Activated naive CD4-positive, alpha-beta T cell (primary cell): Measurements from ENCODE around the gene CNNM1.

Source experiments
- DNase-seq, 4 experiments: peaks; one replicate each; lab custom pipeline; 2025; lab: John Stamatoyannopoulos, UW

CNNM1 gene

GRCh38 chr10:99421233-99421739 is 92.1 kb downstream of the CNNM1 start:
- DNase-seq = no peak

DNA sequence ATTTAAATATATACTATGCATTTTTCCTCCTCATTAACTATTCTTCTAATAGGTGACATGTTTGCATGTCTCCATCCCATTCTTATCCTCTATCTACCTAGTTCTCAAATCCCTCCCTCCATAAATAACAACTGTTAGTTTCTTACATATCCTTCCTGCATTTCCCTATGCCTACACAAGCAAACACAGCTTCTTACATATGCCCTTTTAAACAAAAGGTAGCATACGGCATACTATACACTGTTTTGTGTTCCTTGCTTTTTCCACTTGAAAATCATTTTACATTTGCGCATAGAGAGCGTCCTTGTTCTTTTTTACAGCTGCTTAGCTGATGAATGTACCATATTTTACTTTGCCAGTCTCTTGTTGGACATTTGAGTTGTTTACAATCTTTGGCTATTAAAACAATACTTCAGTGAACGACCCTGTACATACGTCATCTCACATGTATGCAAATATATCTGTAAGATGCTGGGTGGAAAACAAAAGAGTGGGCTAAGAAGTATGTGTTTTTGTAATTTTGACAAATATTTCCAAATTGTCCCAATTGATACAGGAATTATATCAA is 93.5 kb downstream of the CNNM1 start:
- DNase-seq = no peak

DNA sequence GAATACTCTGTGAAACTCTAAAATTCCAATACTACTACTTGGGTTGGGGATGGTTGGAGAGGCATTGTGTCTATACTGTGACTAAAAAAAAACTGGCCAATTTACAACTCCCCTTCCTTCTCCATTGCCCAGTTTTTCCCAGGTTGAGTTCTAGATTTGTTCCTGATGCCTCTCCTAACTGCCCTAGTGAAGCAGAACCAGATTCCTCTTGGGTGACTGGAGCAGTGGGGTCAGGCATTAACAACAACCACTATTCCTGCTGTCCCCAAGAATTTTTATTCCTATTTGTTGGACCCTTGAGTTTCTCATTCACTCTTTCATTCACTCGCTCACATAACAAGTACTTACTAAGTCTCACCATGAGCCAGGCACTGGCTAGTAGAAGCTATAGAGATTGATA is 95.5 kb downstream of the CNNM1 start:
- DNase-seq = no peak

- DNase-seq = no peak
Observed at GRCh38 chr10:99425204-99425603, 96.0 kb downstream of the CNNM1 start.

DNA sequence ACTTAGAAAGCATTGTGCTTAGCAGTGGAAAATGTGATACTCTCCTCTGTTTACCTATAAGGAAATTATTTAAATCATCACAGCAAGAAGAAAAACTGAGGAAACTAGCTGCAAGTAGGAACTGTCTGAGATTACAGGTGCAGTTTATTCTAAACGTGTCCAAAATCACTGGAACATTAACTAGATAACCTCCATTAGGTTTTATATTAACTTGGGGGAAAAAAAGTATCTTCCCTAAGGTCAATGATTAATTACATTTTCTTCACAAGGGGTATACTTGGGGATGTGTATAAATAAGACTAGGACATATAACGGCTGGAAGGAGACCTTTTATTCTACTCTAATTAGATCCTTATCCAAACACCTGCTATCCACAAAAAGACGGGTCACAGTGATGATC is 97.5 kb downstream of the CNNM1 start:
- no peak for DNase-seq

DNA sequence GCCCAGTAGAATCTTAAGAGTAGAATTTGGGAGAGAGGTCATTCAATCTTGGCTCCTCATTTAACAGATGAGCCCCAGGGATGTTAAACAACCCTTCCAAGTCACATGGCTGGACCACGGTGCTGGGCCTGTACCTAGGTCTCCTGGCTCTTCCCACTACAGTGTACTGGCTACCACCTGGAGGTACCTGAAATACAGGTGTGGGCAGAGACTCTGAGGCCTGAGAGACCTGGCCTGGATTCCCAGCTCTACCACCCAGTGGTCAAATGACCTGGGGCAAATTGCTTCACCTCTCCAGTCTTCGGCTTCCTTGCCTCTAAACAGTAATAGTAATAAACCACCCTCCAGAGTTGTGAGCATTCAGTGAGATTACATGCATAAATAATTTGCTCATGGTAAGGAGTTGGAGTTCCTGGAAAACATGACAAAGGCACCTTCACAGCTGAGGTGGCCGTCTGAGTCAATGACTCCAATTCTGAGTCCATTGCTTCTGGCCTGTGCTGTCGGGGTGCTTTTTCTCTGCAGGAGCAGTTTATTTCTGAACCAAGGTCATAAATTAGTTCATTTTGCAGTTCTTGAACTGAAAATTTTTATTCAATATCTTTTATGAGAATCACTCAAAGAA is 98.5 kb downstream of the CNNM1 start:
- DNase-seq = no peak

GRCh38 chr10:99429517-99430095 is 100.5 kb downstream of the CNNM1 start:
- DNase-seq = no peak

GRCh38 chr10:99430116-99430450 is 100.9 kb downstream of the CNNM1 start:
- DNase-seq = peak in 1 of 4 experiments; percentile 17

DNA sequence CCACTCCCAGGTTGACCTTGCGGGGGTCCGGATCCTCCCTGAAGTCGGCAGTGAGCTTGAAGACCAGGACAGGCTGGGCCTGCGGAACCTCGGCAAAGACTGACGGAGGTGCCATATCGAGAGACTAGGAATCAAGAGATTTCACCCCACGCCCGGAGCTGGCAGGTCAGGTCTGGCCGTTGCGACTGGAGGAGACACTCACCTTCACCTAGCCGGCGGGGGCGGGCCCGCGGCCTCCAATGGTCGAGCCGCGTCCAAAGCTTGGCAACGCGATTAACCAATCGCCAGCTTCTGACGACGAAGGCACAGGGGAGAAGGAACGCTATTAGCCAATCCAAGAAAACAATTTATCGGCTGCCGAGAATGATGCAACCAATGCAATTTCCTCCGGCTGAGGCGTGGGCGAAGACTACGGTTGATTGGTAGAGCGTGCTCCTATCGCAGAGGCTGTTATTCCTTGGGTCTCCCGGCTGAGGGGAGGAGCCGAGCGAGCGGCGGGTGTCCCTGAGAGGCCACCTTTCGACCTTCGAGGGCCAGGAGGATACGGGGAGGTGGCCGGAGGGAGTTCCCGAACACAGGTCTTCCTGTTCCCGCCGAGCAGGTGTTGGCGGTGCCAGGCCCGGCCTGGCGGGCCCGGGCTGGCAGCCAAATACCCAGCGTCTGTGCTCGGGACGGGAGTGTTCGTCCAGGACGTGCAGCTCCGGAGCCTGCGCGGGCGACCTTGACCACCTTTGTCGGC is 101.5 kb downstream of the CNNM1 start, which contains the start of gene GOT1:
TSS of gene GOT1 (minus strand) at position 174 of the 739 bp plus-strand sequence. CDS start at position 115, 59 bp downstream.
- DNase-seq = peak; percentile 76 to 85 (median 82)

- DNase-seq = no peak
Observed at GRCh38 chr10:99431190-99431760, 102.1 kb downstream of the CNNM1 start.

DNA sequence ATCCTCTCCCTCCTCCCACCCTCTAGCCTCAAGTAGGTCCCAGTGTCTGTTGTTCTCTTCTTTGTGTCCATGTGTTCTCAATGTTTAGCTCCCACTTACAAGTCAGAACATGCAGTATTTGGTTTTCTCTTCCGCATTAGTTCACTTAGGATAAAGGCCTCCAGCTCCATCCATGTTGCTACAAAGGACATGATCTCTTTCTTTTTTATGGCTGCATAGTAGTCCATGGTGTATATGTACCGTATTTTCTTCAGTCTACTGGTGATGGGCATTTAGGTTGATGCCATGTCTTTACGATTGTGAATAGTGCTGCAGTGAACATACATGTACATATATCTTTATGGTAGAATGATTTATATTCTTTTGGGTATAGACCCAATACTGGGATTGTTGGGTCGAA is 102.9 kb downstream of the CNNM1 start:
- DNase-seq = no peak

- DNase-seq = no peak
Observed at GRCh38 chr10:99432881-99433280, 103.7 kb downstream of the CNNM1 start.

DNA sequence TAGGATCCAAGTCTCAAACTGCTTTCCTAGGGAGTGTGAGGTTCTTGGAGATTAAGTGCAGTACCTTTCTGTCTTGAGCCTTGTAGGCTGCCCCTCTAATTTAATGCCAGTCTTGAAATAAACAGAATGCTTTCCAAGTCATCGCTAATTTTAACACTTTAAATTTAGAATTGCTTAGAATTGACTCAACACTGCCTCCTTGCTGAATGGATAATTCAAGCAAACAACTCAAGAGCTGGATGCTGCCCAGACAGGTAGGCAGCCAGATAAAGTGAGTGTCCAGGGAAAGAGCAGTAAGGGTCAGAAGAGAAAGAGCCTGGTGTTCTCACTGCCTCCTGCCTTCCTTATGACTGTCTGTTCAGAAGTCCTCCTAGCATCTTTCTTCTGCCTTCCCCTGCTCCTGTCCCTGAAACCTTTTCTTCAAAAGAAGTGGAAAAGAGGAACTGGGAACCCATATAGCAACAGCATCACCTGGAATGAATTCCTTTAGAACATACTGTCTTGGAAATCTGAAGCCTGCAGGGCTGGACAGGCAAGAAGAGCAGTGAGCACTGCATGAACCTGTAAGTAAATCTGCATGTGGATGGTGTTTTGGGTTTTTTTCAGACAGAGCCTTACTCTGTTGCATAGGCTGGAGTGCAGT is 104.3 kb downstream of the CNNM1 start:
- no peak for DNase-seq

GRCh38 chr10:99435986-99436638 is 107.0 kb downstream of the CNNM1 start:
- DNase-seq = no peak

- DNase-seq = no peak
Observed at GRCh38 chr10:99438890-99439289, 109.7 kb downstream of the CNNM1 start.

GRCh38 chr10:99442394-99442793 is 113.2 kb downstream of the CNNM1 start:
- no peak for DNase-seq

- no peak for DNase-seq
Observed at GRCh38 chr10:99443500-99443899, 114.3 kb downstream of the CNNM1 start.
